ENCODE data around the gene MIB2. TPM values are rescaled to one million over a fixed set of nuclear protein-coding genes. Genes with fewer than 3 reads are reported as not detected.
"Not testable (repeated sequence)": the region's sequence is repeated elsewhere in the genome, so short reads cannot be mapped to it uniquely, and the experiment has no call there.

The MIB2 gene
- polyA plus RNA-seq, 4 donors: 44.7 to 213 (median 116) TPM

DNA sequence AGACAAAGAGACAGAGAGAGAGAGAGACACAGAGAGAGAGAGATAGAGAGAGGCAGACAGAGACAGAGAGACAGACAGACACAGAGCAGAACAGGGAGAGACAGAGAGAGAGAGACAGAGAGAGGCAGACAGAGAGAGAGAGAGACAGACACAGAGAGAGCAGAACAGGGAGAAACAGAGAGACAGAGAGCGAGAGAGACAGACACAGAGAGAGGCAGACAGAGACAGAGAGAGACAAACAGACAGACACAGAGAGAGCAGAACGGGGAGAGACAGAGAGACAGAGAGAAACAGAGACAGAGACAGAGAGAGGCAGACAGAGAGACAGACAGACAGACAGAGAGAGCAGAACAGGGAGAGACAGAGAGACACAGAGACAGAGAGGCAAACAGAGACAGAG is 20.0 kb upstream of the MIB2 start:
- peaks cover 3 to 45% (median 6%) of the 10 kb centered on the region in 3 donors for H3K27me3 ChIP-seq (ENCODE audit: control insufficient read depth in 3 of 3, insufficient read depth in 3 of 3, low read length in 3 of 3)
- 70 to 89% (median 78%) methylated on average over 2 of the region's 2 CpGs for WGBS, 3 donors
- not testable (repeated sequence) for H3K4me1 ChIP-seq (ENCODE audit: control insufficient read depth in 3 of 3, insufficient read depth in 2 of 3, low read depth in 1 of 3, low read length in 2 of 3); DNase-seq; H3K27ac ChIP-seq (ENCODE audit: low read depth in 1 of 3, low read length in 2 of 3); H3K9me3 ChIP-seq (ENCODE audit: control insufficient read depth in 2 of 2, insufficient read depth in 1 of 2, low read depth in 1 of 2, low read length in 1 of 2); H3K36me3 ChIP-seq (ENCODE audit: control insufficient read depth in 3 of 3, insufficient read depth in 2 of 3, low read depth in 1 of 3, low read length in 3 of 3); FAIRE-seq; H3K4me3 ChIP-seq (ENCODE audit: low read depth in 1 of 3, low read length in 3 of 3)

DNA sequence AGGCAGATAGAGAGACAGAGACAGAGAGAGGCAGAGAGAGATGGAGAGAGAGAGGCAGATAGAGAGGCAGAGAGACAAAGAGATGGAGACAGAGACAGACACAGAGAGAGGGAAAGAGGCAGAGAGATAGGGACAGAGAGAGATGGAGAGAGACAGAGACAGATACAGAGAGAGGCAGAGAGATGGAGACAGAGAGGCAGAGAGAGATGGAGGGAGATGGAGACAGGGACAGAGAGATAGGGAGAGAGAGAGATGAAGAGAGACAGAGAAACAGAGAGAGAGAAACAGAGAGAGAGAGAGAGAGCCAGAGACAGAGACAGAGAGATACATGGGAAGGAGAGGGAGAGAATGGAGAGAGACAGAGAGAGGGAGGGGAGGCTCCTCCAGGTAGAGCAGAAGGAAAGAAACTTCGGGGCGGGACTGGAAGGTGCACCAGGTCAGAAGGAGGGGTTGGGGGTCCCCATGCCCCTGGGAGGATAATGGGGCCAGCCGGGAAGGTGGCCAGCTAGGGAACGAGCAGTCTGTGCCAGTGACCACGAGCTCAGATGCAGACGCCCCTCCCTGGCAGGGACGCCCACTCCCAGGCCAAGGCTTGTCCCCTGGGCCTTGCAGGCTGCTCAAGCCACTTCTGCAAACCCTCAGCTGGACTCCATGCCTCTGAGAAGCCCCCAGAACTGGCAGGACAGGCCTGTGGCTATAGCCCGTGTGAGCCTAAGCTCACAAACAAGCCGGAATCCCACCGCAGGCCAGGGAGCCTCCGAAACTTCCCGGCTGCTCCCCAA is 18.6 kb upstream of the MIB2 start:
- Histone ChIP-seq H3K4me3 (ENCODE audit: low read depth in 1 of 3, low read length in 3 of 3) (no peak overlapping the region), H3K27ac (ENCODE audit: low read depth in 1 of 3, low read length in 2 of 3) (no peak overlapping the region), H3K4me1 (ENCODE audit: control insufficient read depth in 3 of 3, insufficient read depth in 2 of 3, low read depth in 1 of 3, low read length in 2 of 3) (peaks cover 0 to 5% (median 0%) of the 10 kb centered on the region in 3 donors), H3K27me3 (ENCODE audit: control insufficient read depth in 3 of 3, insufficient read depth in 3 of 3, low read length in 3 of 3) (peaks cover 3 to 57% (median 6%) of the 10 kb centered on the region in 3 donors), H3K36me3 (ENCODE audit: control insufficient read depth in 3 of 3, insufficient read depth in 2 of 3, low read depth in 1 of 3, low read length in 3 of 3) (no peaks in the 10 kb centered on the region), H3K9me3 (ENCODE audit: control insufficient read depth in 2 of 2, insufficient read depth in 1 of 2, low read depth in 1 of 2, low read length in 1 of 2) (no peaks in the 10 kb centered on the region)
- peak in 1 of 2 donors; percentile 2 for DNase-seq
- no peak for FAIRE-seq
- WGBS, 3 donors: 30 to 43% (median 35%) methylated on average over 10 to 12 of the region's 12 CpGs

DNA sequence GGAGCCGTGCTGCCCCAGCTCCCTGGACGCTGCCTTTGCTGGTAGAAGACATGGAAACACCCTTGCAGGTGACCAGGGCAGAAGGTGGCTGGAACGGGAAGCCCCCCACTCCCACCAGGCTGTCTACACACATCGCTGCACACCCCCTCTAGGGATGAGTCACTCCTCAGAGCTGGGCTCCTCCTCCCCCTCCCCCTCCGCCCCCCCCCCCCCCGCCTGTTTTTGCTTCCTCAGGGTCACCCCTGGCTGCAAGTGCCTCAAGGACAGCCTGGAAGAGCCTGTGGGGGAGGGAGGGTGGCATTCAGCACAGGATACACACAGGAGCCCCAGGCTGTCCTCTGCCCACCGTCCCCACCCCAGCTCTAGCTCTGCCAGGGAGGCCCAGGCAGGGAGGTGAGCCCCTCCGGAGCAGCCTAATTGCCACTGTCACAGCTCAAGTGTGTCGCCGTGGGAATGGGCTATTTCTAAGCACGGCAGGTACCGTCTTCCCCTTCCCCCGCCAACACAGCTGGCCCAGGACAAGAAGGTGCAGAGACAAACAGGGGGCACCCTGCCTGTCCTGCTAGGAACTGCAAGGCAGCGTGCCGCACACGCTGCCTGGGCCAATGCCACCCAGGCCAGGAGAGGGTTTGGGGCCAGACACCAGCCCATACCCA is 17.9 kb upstream of the MIB2 start:
- Histone ChIP-seq H3K4me1 (ENCODE audit: control insufficient read depth in 3 of 3, insufficient read depth in 2 of 3, low read depth in 1 of 3, low read length in 2 of 3) (peaks cover 0 to 5% (median 0%) of the 10 kb centered on the region in 3 donors), H3K27ac (ENCODE audit: low read depth in 1 of 3, low read length in 2 of 3) (no peak overlapping the region), H3K36me3 (ENCODE audit: control insufficient read depth in 3 of 3, insufficient read depth in 2 of 3, low read depth in 1 of 3, low read length in 3 of 3) (no peaks in the 10 kb centered on the region), H3K27me3 (ENCODE audit: control insufficient read depth in 3 of 3, insufficient read depth in 3 of 3, low read length in 3 of 3) (peaks cover 5 to 65% (median 6%) of the 10 kb centered on the region in 3 donors), H3K4me3 (ENCODE audit: low read depth in 1 of 3, low read length in 3 of 3) (no peak overlapping the region), H3K9me3 (ENCODE audit: control insufficient read depth in 2 of 2, insufficient read depth in 1 of 2, low read depth in 1 of 2, low read length in 1 of 2) (no peaks in the 10 kb centered on the region)
- 6 to 20% (median 17%) methylated on average over 13 to 16 of the region's 16 CpGs for WGBS, 3 donors
- FAIRE-seq: no peak
- peak in 1 of 2 donors; percentile 39 for DNase-seq

DNA sequence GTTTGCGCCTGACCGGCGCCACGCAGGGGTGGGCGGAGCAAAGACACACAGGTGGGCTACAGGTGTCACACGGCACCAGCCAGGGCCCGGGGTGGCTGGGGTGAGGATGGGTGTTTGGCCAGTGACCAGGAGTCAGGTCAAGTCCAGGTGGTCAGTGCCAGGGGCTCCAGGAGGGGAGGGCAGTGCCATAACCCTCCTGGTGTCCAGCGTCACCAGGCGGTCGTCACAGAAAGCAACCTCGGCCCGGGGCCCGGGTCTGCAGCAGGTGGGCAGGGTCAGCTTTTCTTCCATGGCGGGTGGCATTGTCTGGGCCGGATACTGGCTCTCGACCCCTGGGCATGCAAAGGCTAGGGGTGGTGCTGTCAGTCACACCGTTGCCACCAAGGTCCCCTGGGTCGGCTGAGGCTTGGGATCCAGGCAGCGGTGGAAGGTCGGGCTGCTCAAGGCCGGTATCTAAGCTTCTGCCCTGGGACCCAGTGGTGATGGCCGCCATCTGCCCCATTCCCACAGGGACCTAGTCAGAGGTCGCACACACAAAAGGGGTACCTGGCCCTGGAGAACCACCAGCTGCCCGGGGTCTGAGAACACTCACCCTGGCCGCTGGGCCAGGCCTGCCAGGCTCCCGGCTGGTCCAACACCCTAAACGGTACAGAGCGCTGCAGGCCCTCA is 17.1 kb upstream of the MIB2 start:
- no peaks in the 10 kb centered on the region for H3K36me3 ChIP-seq (ENCODE audit: control insufficient read depth in 3 of 3, insufficient read depth in 2 of 3, low read depth in 1 of 3, low read length in 3 of 3)
- no peaks in the 10 kb centered on the region for H3K9me3 ChIP-seq (ENCODE audit: control insufficient read depth in 2 of 2, insufficient read depth in 1 of 2, low read depth in 1 of 2, low read length in 1 of 2)
- FAIRE-seq (no peak), DNase-seq (peak in 1 of 2 donors; percentile 1)
- H3K27me3 ChIP-seq (ENCODE audit: control insufficient read depth in 3 of 3, insufficient read depth in 3 of 3, low read length in 3 of 3): peaks cover 5 to 69% (median 6%) of the 10 kb centered on the region in 3 donors
- 78 to 88% (median 82%) methylated on average over 23 to 28 of the region's 28 CpGs for WGBS, 3 donors
- H3K4me1 ChIP-seq (ENCODE audit: control insufficient read depth in 3 of 3, insufficient read depth in 2 of 3, low read depth in 1 of 3, low read length in 2 of 3): peaks cover 0 to 5% (median 0%) of the 10 kb centered on the region in 3 donors
- H3K4me3 ChIP-seq (ENCODE audit: low read depth in 1 of 3, low read length in 3 of 3): no peak overlapping the region
- no peak overlapping the region for H3K27ac ChIP-seq (ENCODE audit: low read depth in 1 of 3, low read length in 2 of 3)

DNA sequence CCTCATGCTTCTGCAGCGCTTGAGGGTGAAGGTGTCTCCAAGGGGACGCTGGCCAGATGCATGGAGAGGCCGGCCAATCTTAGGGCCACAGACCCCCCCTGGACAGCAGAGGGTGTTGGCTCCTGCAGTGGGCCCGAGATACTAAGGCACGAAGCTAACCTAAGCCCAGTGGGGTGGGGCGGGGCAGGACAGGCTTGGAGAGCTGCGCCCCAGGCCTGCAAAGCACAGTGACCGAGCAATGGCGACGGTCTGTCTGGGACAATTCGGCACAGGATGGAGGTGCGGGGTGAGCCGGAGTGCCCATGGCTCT is 16.6 kb upstream of the MIB2 start:
- Histone ChIP-seq H3K4me3 (ENCODE audit: low read depth in 1 of 3, low read length in 3 of 3) (no peak overlapping the region), H3K27me3 (ENCODE audit: control insufficient read depth in 3 of 3, insufficient read depth in 3 of 3, low read length in 3 of 3) (peaks cover 5 to 74% (median 6%) of the 10 kb centered on the region in 3 donors), H3K9me3 (ENCODE audit: control insufficient read depth in 2 of 2, insufficient read depth in 1 of 2, low read depth in 1 of 2, low read length in 1 of 2) (no peaks in the 10 kb centered on the region), H3K4me1 (ENCODE audit: control insufficient read depth in 3 of 3, insufficient read depth in 2 of 3, low read depth in 1 of 3, low read length in 2 of 3) (peaks cover 0 to 5% (median 0%) of the 10 kb centered on the region in 3 donors), H3K36me3 (ENCODE audit: control insufficient read depth in 3 of 3, insufficient read depth in 2 of 3, low read depth in 1 of 3, low read length in 3 of 3) (no peaks in the 10 kb centered on the region), H3K27ac (ENCODE audit: low read depth in 1 of 3, low read length in 2 of 3) (no peak overlapping the region)
- no peak for DNase-seq
- no peak for FAIRE-seq
- 54 to 84% (median 73%) methylated on average over 12 to 13 of the region's 13 CpGs for WGBS, 3 donors

DNA sequence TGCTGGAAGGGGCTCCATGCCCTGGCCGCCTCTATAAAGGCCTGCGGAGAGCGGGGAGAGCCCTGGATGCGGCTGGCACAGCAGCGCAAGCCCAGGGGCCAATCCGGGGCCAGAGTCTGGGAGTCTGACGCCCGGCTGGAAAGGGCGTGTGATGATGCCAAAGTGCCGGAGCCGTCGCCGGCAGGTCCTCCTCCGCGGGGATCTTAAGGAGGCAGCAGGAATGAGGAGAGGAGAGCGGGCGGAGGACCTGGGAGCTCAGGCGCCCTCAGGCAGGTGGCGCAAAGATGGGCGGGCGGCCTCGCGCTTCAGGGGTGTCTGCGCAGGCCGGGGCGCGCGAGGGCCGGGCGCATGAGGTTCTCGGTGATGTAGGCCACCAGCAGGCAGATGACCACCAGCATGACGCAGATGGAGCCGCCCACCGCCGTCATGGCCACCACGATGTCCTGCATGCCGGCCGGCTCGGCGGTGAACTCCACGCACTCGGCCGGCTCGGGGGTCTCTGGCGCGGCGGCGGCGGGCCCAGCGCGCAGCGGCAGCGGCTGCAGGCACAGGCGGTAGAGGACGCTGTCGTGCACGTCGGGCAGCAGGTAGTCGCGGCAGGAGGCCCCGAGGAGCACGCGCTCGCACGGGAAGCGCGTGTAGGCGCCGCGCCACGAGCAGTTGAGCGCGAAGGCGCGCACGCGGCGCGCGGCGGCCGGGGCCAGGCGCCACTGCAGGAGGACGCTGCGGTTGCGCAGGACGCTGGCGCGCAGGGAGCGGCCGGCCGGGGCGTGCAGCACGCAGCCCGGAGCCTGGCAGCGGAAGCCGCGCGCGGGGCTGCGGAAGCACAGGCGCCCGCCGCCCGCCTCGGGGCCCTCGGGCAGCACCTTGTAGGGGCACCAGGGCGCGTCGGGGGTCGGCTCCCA is 16.0 kb upstream of the MIB2 start:
- Histone ChIP-seq H3K27me3 (ENCODE audit: control insufficient read depth in 3 of 3, insufficient read depth in 3 of 3, low read length in 3 of 3) (peaks cover 5 to 79% (median 6%) of the 10 kb centered on the region in 3 donors), H3K27ac (ENCODE audit: low read depth in 1 of 3, low read length in 2 of 3) (no peak overlapping the region), H3K4me1 (ENCODE audit: control insufficient read depth in 3 of 3, insufficient read depth in 2 of 3, low read depth in 1 of 3, low read length in 2 of 3) (peaks cover 0 to 5% (median 0%) of the 10 kb centered on the region in 3 donors), H3K9me3 (ENCODE audit: control insufficient read depth in 2 of 2, insufficient read depth in 1 of 2, low read depth in 1 of 2, low read length in 1 of 2) (no peaks in the 10 kb centered on the region), H3K4me3 (ENCODE audit: low read depth in 1 of 3, low read length in 3 of 3) (peak overlapping the region in 2 of 3 donors; percentile 39 to 70), H3K36me3 (ENCODE audit: control insufficient read depth in 3 of 3, insufficient read depth in 2 of 3, low read depth in 1 of 3, low read length in 3 of 3) (no peaks in the 10 kb centered on the region)
- WGBS, 3 donors: 7 to 13% (median 10%) methylated on average over 72 to 111 of the region's 111 CpGs
- no peak for FAIRE-seq
- peak in 1 of 2 donors; percentile 51 for DNase-seq

DNA sequence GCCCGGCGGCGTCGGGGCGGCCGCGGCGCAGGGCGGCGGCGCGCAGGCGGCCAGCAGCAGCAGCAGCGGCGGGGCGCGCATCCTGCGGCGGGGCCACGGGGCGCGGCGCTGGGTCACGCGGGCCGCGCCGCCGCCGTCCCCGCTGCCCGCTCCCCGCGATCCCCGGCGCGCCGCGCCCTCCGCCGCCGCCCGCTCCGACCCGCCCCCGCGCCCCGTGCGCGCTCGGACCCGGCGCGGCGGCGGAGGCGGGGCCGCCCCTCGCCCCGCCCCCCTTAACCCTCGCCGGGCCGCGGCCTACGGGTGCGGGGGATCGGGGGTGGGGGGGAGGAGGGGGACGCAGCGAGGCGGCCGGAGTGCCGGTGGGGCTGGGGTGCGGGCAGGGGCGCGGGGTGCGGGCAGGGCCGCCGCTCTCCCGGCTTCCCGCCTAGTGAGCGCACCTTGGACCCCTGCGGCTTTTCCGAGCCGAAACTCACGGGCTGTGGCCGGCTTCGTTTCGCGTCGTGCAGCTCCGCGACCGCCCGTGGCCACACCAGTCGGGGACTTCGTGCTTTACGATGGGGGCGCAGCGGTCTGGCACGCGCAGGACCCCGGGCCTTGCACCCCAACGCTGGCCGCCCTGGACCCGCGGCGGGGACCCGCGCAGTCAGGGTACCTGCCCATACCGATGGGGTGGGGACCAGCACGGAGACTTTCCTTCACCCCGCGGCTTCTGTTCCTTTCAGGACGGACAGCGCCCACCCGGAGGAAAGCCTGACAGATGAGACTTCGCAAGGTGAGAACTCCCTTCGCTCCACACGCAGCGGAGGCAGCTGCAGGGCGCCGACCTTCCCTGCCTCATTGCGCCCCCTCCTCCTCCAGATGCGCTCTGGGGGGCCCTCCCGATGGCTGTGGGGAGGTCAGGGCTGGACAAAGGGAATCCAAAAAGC is 15.1 kb upstream of the MIB2 start, which contains the start of gene FNDC10:
Gene FNDC10 (minus strand): TSS at position 201 of the 926 bp plus-strand sequence. CDS start 120 bp downstream, at position 81.
- H3K9me3 ChIP-seq (ENCODE audit: control insufficient read depth in 2 of 2, insufficient read depth in 1 of 2, low read depth in 1 of 2, low read length in 1 of 2): no peaks in the 10 kb centered on the region
- H3K36me3 ChIP-seq (ENCODE audit: control insufficient read depth in 3 of 3, insufficient read depth in 2 of 3, low read depth in 1 of 3, low read length in 3 of 3): no peaks in the 10 kb centered on the region
- peaks cover 5 to 82% (median 6%) of the 10 kb centered on the region in 3 donors for H3K27me3 ChIP-seq (ENCODE audit: control insufficient read depth in 3 of 3, insufficient read depth in 3 of 3, low read length in 3 of 3)
- no peak for FAIRE-seq
- no peak within 1 kb of the TSS for H3K27ac ChIP-seq (ENCODE audit: low read depth in 1 of 3, low read length in 2 of 3)
- WGBS, 3 donors: 3 to 10% (median 5%) methylated on average over 54 to 125 of the region's 125 CpGs
- peak within 1 kb of the TSS in 2 of 3 donors; percentile 39 to 70 for H3K4me3 ChIP-seq (ENCODE audit: low read depth in 1 of 3, low read length in 3 of 3)
- DNase-seq: no peak
- H3K4me1 ChIP-seq (ENCODE audit: control insufficient read depth in 3 of 3, insufficient read depth in 2 of 3, low read depth in 1 of 3, low read length in 2 of 3): peaks cover 0 to 5% (median 0%) of the 10 kb centered on the region in 3 donors
